Activated CD8-positive, alpha-beta T cell treated with anti-CD3 and anti-CD28 coated beads for 36 hours (primary cell): Measurements from ENCODE around the gene AGR3. TPM values are rescaled to one million over a fixed set of nuclear protein-coding genes. Genes with fewer than 3 reads are reported as not detected.

Source experiments
- ATAC-seq: fragments of 200-7000 bp; cut with Tn5 transposase; one replicate; pipeline ENCODE4 v1.10.0; 2021; ENCODE audit warnings: mild to moderate bottlenecking, moderate library complexity
- CTCF ChIA-PET: fragments of 350-600 bp; sonication (Branson Sonifier 250); formaldehyde crosslinking; loops from one replicate; lab custom pipeline; 2021; ENCODE audit warnings: antibody characterized with exemption; lab: Charles Lee
- POLR2A ChIA-PET: fragments of 350-600 bp; sonication (Branson Sonifier 250); formaldehyde crosslinking; loops from one replicate; lab custom pipeline; 2021; ENCODE audit warnings: antibody characterized with exemption; lab: Charles Lee
- DNase-seq: peaks from one replicate; pipeline ENCODE4 v3.0.0-alpha.2; 2020
- H3K27ac Mint-ChIP-seq: one replicate; pipeline ENCODE4 v1.8.0; 2021; ENCODE audit warnings: mild to moderate bottlenecking, mixed read lengths
- H3K27me3 Mint-ChIP-seq: one replicate; pipeline ENCODE4 v1.8.0; 2021; ENCODE audit warnings: mixed read lengths
- H3K36me3 Mint-ChIP-seq: one replicate; pipeline ENCODE4 v1.8.0; 2021; ENCODE audit warnings: low read depth, mixed read lengths
- H3K4me1 Mint-ChIP-seq: one replicate; pipeline ENCODE4 v1.8.0; 2021; ENCODE audit warnings: low read depth, mixed read lengths
- H3K4me3 Mint-ChIP-seq: one replicate; pipeline ENCODE4 v1.8.0; 2021; ENCODE audit warnings: mild to moderate bottlenecking, moderate library complexity, mixed read lengths
- H3K9me3 Mint-ChIP-seq: one replicate; pipeline ENCODE4 v1.8.0; 2021; ENCODE audit warnings: mixed read lengths
- CTCF ChIP-seq: fragments of 200-600 bp; IDR thresholded peaks from one replicate; pipeline ENCODE4 v1.8.0; 2022; ENCODE audit warnings: antibody characterized with exemption, mild to moderate bottlenecking
- intact Hi-C: fragments of 100-400 bp; cut with micrococcal nuclease; formaldehyde crosslinking; loops from one replicate; pipeline ENCODE4 v1.10.0; 2022
- total RNA-seq, 2 experiments: library from RNA; stranded (reverse); gene quantifications; one replicate each; pipeline ENCODE4 v1.2.3, GENCODE V29; 2021

The AGR3 gene
- total RNA-seq, 2 experiments from 2014 or later = not detected

- ChIA-PET POLR2A (no interaction called here), CTCF (interaction anchor here (0.9 to 1.9 kb wide), 3 partner anchors 28 to 224 kb away, joined by 3 to 9 read pairs (median 6); no protein-coding TSS in a partner anchor)
- no peak for TF ChIP-seq CTCF
- intact Hi-C loops = loop anchor here (5.0 kb wide), 1 partner anchor 117 kb away; the partner anchor contains the start of gene AGR2
- no peaks in the 10 kb centered on the region for H3K27me3 Mint-ChIP-seq
- no peaks in the 10 kb centered on the region for H3K9me3 Mint-ChIP-seq
- no peak for ATAC-seq
- peaks cover 16% of the 10 kb centered on the region for H3K4me1 Mint-ChIP-seq
- no peak overlapping the region for H3K27ac Mint-ChIP-seq
- H3K36me3 Mint-ChIP-seq = no peaks in the 10 kb centered on the region
- no peak overlapping the region for H3K4me3 Mint-ChIP-seq
- DNase-seq = no peak
These were observed 37.7 kb upstream of the AGR3 start for GRCh38 chr7:16919440-16919839.

- DNase-seq (peak; percentile 44), ATAC-seq (no peak)
- H3K36me3 Mint-ChIP-seq = no peaks in the 10 kb centered on the region
- intact Hi-C loops = loop anchor here (5.0 kb wide), 1 partner anchor 116 kb away; the partner anchor contains the start of gene AGR2
- no peaks in the 10 kb centered on the region for H3K27me3 Mint-ChIP-seq
- peak; percentile 74 for TF ChIP-seq CTCF
- no peak overlapping the region for H3K4me3 Mint-ChIP-seq
- POLR2A ChIA-PET = interaction anchor here (0.6 kb wide), 1 partner anchor 489 kb away, joined by 3 read pairs; no protein-coding TSS in a partner anchor
- H3K27ac Mint-ChIP-seq = no peak overlapping the region
- H3K9me3 Mint-ChIP-seq = no peaks in the 10 kb centered on the region
- H3K4me1 Mint-ChIP-seq = peaks cover 14% of the 10 kb centered on the region
- CTCF ChIA-PET = interaction anchor here (0.6 to 3.3 kb wide), 29 partner anchors 8 to 759 kb away, joined by 3 to 28 read pairs (median 4); no protein-coding TSS in a partner anchor
These were observed 36.6 kb upstream of the AGR3 start for GRCh38 chr7:16918288-16918895.

GRCh38 chr7:16916738-16917137 is 35.0 kb upstream of the AGR3 start:
- Mint-ChIP-seq H3K27ac (no peak overlapping the region), H3K27me3 (no peaks in the 10 kb centered on the region), H3K36me3 (no peaks in the 10 kb centered on the region), H3K9me3 (no peaks in the 10 kb centered on the region), H3K4me3 (no peak overlapping the region), H3K4me1 (peaks cover 7% of the 10 kb centered on the region)
- TF ChIP-seq CTCF = no peak
- POLR2A ChIA-PET = interaction anchor here (0.6 kb wide), 1 partner anchor 809 kb away, joined by 3 read pairs; no protein-coding TSS in a partner anchor
- CTCF ChIA-PET = interaction anchor here (1.0 to 3.3 kb wide), 3 partner anchors 13 to 221 kb away, joined by 3 to 28 read pairs (median 19); no protein-coding TSS in a partner anchor
- intact Hi-C loops = loop anchor here (5.0 kb wide), 1 partner anchor 114 kb away; the partner anchor contains the start of gene AGR2
- DNase-seq = no peak
- ATAC-seq = no peak

GRCh38 chr7:16916105-16916639 is 34.4 kb upstream of the AGR3 start:
- ChIA-PET CTCF (interaction anchor here (2.5 to 3.3 kb wide), 2 partner anchors 14 to 115 kb away, joined by 19 to 28 read pairs; no protein-coding TSS in a partner anchor), POLR2A (interaction anchor here (0.5 kb wide), 1 partner anchor 10 kb away, joined by 5 read pairs; no protein-coding TSS in a partner anchor)
- Mint-ChIP-seq H3K4me1 (peaks cover 7% of the 10 kb centered on the region), H3K4me3 (no peak overlapping the region), H3K27ac (no peak overlapping the region), H3K27me3 (no peaks in the 10 kb centered on the region), H3K9me3 (no peaks in the 10 kb centered on the region), H3K36me3 (no peaks in the 10 kb centered on the region)
- no peak for TF ChIP-seq CTCF
- DNase-seq (no peak), ATAC-seq (peak; percentile 47)
- intact Hi-C loops = loop anchor here (5.0 kb wide), 1 partner anchor 114 kb away; the partner anchor contains the start of gene AGR2

- no peak for TF ChIP-seq CTCF
- Mint-ChIP-seq H3K9me3 (no peaks in the 10 kb centered on the region), H3K4me1 (peaks cover 7% of the 10 kb centered on the region), H3K4me3 (no peak overlapping the region), H3K27me3 (no peaks in the 10 kb centered on the region), H3K27ac (no peak overlapping the region), H3K36me3 (no peaks in the 10 kb centered on the region)
- DNase-seq (no peak), ATAC-seq (peak; percentile 67)
- intact Hi-C loops = loop anchor here (5.0 kb wide), 1 partner anchor 113 kb away; the partner anchor contains the start of gene AGR2
- CTCF ChIA-PET = no interaction called here
- POLR2A ChIA-PET = no interaction called here
These were observed 33.6 kb upstream of the AGR3 start for GRCh38 chr7:16915405-16915804.
